ENCODE measurements around the gene ASTN2. TPM values are rescaled to one million over a fixed set of nuclear protein-coding genes. Genes with fewer than 3 reads are reported as not detected.

The ASTN2 gene
- total RNA-seq, 1 donor from 2014 or later = 29.0 TPM

GRCh38 chr9:116491219-116491618, 923.6 kb downstream of the ASTN2 start:
- Mint-ChIP-seq H3K27ac (no peak overlapping the region), H3K4me1 (ENCODE audit: low read depth) (peaks cover 5% of the 10 kb centered on the region), H3K4me3 (ENCODE audit: low read depth) (no peak overlapping the region), H3K27me3 (no peaks in the 10 kb centered on the region), H3K9me3 (ENCODE audit: low read depth) (no peaks in the 10 kb centered on the region), H3K36me3 (ENCODE audit: insufficient read depth) (no peaks in the 10 kb centered on the region)
- no peak for DNase-seq (ENCODE audit: low spot score, unreplicated experiment)
- no peak for TF ChIP-seq CTCF (IDR thresholded peaks at IDR 0.05; ENCODE audit: unreplicated experiment)

GRCh38 chr9:116490321-116490720, 924.5 kb downstream of the ASTN2 start:
- Mint-ChIP-seq H3K4me3 (ENCODE audit: low read depth) (no peak overlapping the region), H3K4me1 (ENCODE audit: low read depth) (peaks cover 5% of the 10 kb centered on the region), H3K27ac (peak overlapping the region; percentile 13), H3K36me3 (ENCODE audit: insufficient read depth) (no peaks in the 10 kb centered on the region), H3K27me3 (no peaks in the 10 kb centered on the region), H3K9me3 (ENCODE audit: low read depth) (no peaks in the 10 kb centered on the region)
- no peak for DNase-seq (ENCODE audit: low spot score, unreplicated experiment)
- TF ChIP-seq CTCF (IDR thresholded peaks at IDR 0.05; ENCODE audit: unreplicated experiment) = no peak

- no peaks in the 10 kb centered on the region for H3K9me3 Mint-ChIP-seq (ENCODE audit: low read depth)
- peaks cover 4% of the 10 kb centered on the region for H3K4me1 Mint-ChIP-seq (ENCODE audit: low read depth)
- H3K27me3 Mint-ChIP-seq = no peaks in the 10 kb centered on the region
- no peak overlapping the region for H3K4me3 Mint-ChIP-seq (ENCODE audit: low read depth)
- no peaks in the 10 kb centered on the region for H3K36me3 Mint-ChIP-seq (ENCODE audit: insufficient read depth)
- TF ChIP-seq CTCF (IDR thresholded peaks at IDR 0.05; ENCODE audit: unreplicated experiment) = no peak
- no peak overlapping the region for H3K27ac Mint-ChIP-seq
- no peak for DNase-seq (ENCODE audit: low spot score, unreplicated experiment)
Measured at GRCh38 chr9:116488373-116488772, 926.5 kb downstream of the ASTN2 start.

- H3K36me3 Mint-ChIP-seq (ENCODE audit: insufficient read depth) = no peaks in the 10 kb centered on the region
- H3K4me3 Mint-ChIP-seq (ENCODE audit: low read depth) = no peak overlapping the region
- H3K9me3 Mint-ChIP-seq (ENCODE audit: low read depth) = no peaks in the 10 kb centered on the region
- H3K27ac Mint-ChIP-seq = no peak overlapping the region
- no peaks in the 10 kb centered on the region for H3K27me3 Mint-ChIP-seq
- no peaks in the 10 kb centered on the region for H3K4me1 Mint-ChIP-seq (ENCODE audit: low read depth)
- no peak for DNase-seq (ENCODE audit: low spot score, unreplicated experiment)
- TF ChIP-seq CTCF (IDR thresholded peaks at IDR 0.05; ENCODE audit: unreplicated experiment) = no peak
Measured at GRCh38 chr9:116484492-116485061, 930.3 kb downstream of the ASTN2 start.

- H3K36me3 Mint-ChIP-seq (ENCODE audit: insufficient read depth) = no peaks in the 10 kb centered on the region
- H3K4me1 Mint-ChIP-seq (ENCODE audit: low read depth) = no peaks in the 10 kb centered on the region
- H3K9me3 Mint-ChIP-seq (ENCODE audit: low read depth) = no peaks in the 10 kb centered on the region
- no peak for TF ChIP-seq CTCF (IDR thresholded peaks at IDR 0.05; ENCODE audit: unreplicated experiment)
- DNase-seq (ENCODE audit: low spot score, unreplicated experiment) = no peak
- no peaks in the 10 kb centered on the region for H3K27me3 Mint-ChIP-seq
- no peak overlapping the region for H3K4me3 Mint-ChIP-seq (ENCODE audit: low read depth)
- no peak overlapping the region for H3K27ac Mint-ChIP-seq
Measured at GRCh38 chr9:116483622-116484491, 931.0 kb downstream of the ASTN2 start.

Data from progenitor cell of endocrine pancreas (in vitro differentiated cells).